Neural progenitor cell (in vitro differentiated cells): Measurements from ENCODE around the gene SUPT3H.

Experiments used
- CTCF ChIP-seq: fragments of 200-600 bp; sonication (generic); IDR thresholded peaks from 2 replicates; pipeline ENCODE4 v1.5.1; 2017; ENCODE audit warnings: antibody characterized with exemption, mild to moderate bottlenecking
- EZH2phosphoT487 ChIP-seq: fragments of 200-600 bp; sonication (generic); IDR thresholded peaks from 2 replicates; pipeline ENCODE4 v1.6.1; 2017; ENCODE audit warnings: antibody characterized with exemption

DNA sequence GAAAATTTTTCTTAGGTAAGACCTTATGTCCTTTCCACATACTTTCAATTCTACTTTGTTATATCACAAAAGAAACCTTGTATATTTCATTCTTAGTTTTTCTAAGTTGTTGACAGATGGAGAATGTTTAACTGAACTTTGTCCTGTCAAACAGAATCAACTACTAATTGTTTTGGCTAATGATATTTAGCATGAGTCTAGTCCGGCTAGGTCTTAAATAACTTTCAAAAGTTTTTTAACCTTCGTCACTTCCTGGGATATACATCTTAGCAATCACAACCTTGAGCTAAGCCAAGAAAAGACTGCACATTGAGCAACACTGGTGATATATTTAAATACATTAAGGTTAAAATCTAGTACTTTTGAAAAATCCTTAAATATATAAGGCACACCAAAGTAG lies 112.5 kb downstream of the SUPT3H start:
- no peak for TF ChIP-seq CTCF
- TF ChIP-seq EZH2phosphoT487: no peak
